HPDE6-E6E7 (cell line): Measurements from ENCODE around the gene CDON.
"Not testable (repeated sequence)": the region's sequence is repeated elsewhere in the genome, so short reads cannot be mapped to it uniquely, and the experiment has no call there.

Experiments used
- DNase-seq: peaks from one replicate; pipeline ENCODE4 v3.0.0; 2011; ENCODE audit warnings: missing footprints; ENCODE audit errors: extremely low spot score

Gene CDON

GRCh38 chr11:125924384-125925007 lies 138.2 kb downstream of the CDON start:
- DNase-seq, result no peak

- DNase-seq, result no peak
These were observed 139.0 kb downstream of the CDON start for GRCh38 chr11:125923633-125924032.

- peak; percentile 67 for DNase-seq
These were observed 139.6 kb downstream of the CDON start for GRCh38 chr11:125923012-125923579.

- DNase-seq, result no peak
These were observed 140.5 kb downstream of the CDON start for GRCh38 chr11:125922156-125922555.

GRCh38 chr11:125921042-125921441 lies 141.6 kb downstream of the CDON start:
- DNase-seq, result no peak

GRCh38 chr11:125918140-125918840 lies 144.4 kb downstream of the CDON start:
- DNase-seq, result no peak

- no peak for DNase-seq
These were observed 145.9 kb downstream of the CDON start for GRCh38 chr11:125916683-125917347.

- DNase-seq, result not testable (repeated sequence)
These were observed 148.1 kb downstream of the CDON start for GRCh38 chr11:125914601-125915000.

GRCh38 chr11:125910226-125910849 lies 152.3 kb downstream of the CDON start:
- no peak for DNase-seq
